GM10248 (cell line): Measurements from ENCODE around the gene KEL.

Experiments
- CTCF ChIA-PET: fragments of 300-600 bp; sonication (Branson Sonifier 250); formaldehyde crosslinking; extraction: SDS; loops from one replicate; lab custom pipeline; 2021; ENCODE audit warnings: antibody characterized with exemption; lab: Yijun Ruan, JAX
- POLR2A ChIA-PET: fragments of 350-650 bp; sonication (Branson Sonifier 250); formaldehyde crosslinking; extraction: SDS; loops from one replicate; lab custom pipeline; 2020; ENCODE audit warnings: antibody characterized with exemption; lab: Yijun Ruan, JAX
- DNase-seq: peaks from one replicate; pipeline ENCODE4 v3.0.0; 2012; ENCODE audit errors: extremely low spot score
- CTCF ChIP-seq: IDR thresholded peaks from 2 replicates; pipeline ENCODE4 v1.5.1; 2012; ENCODE audit warnings: mild to moderate bottlenecking, low read depth; ENCODE audit errors: extremely low read depth, missing control alignments, control extremely low read depth

Gene KEL

GRCh38 chr7:142908921-142909890 is 53.0 kb downstream of the KEL start:
- DNase-seq = peak; percentile 40
- ChIA-PET POLR2A (no interaction called here), CTCF (interaction anchor here (0.6 to 1.7 kb wide), 8 partner anchors 8 to 331 kb away, joined by 3 to 4 read pairs (median 3); no protein-coding TSS in a partner anchor)
- peak; percentile 21 for TF ChIP-seq CTCF

- POLR2A ChIA-PET = no interaction called here
Observed at GRCh38 chr7:142908290-142908689, 53.9 kb downstream of the KEL start.

GRCh38 chr7:142906643-142907042 is 55.5 kb downstream of the KEL start:
- ChIA-PET POLR2A (no interaction called here), CTCF (interaction anchor here (1.3 kb wide), 1 partner anchor 13 kb away, joined by 3 read pairs; no protein-coding TSS in a partner anchor)
- DNase-seq = no peak
- no peak for TF ChIP-seq CTCF

More at GRCh38 chr7:142908290-142908689, 53.9 kb downstream of the KEL start:
- no peak for DNase-seq
- CTCF ChIA-PET = no interaction called here
- TF ChIP-seq CTCF = no peak

GRCh38 chr7:142905759-142906158 is 56.4 kb downstream of the KEL start:
- DNase-seq = no peak
- CTCF ChIA-PET = no interaction called here
- POLR2A ChIA-PET = no interaction called here
- TF ChIP-seq CTCF = no peak

GRCh38 chr7:142904128-142904527 is 58.0 kb downstream of the KEL start:
- no peak for DNase-seq
- TF ChIP-seq CTCF = no peak
- ChIA-PET POLR2A (no interaction called here), CTCF (interaction anchor here (0.8 to 1.4 kb wide), 2 partner anchors 12 to 23 kb away, joined by 3 to 4 read pairs; no protein-coding TSS in a partner anchor)

GRCh38 chr7:142901426-142902259 is 60.5 kb downstream of the KEL start:
- ChIA-PET CTCF (interaction anchor here (1.0 to 1.9 kb wide), 3 partner anchors 8 to 21 kb away, joined by 3 to 7 read pairs (median 3); no protein-coding TSS in a partner anchor), POLR2A (no interaction called here)
- no peak for DNase-seq
- no peak for TF ChIP-seq CTCF
